Endothelial cell of umbilical vein (primary cell): ENCODE measurements around the gene TROAP. TPM values are rescaled to one million over a fixed set of nuclear protein-coding genes. Genes with fewer than 3 reads are reported as not detected.

Experiments
- BruUV-seq: library from RNA; stranded (reverse); fragments of 400-500 nt; replicated peaks from 2 replicates; lab custom pipeline; 2021; lab: Mats Ljungman, UMichigan
- CTCF ChIA-PET: fragments of 300-600, 350-600 bp; sonication (Branson Sonifier 250); formaldehyde crosslinking; loops from one replicate; lab custom pipeline; 2021; ENCODE audit warnings: antibody characterized with exemption, inconsistent platforms; lab: Charles Lee
- POLR2A ChIA-PET: fragments of 300-600, 350-600 bp; sonication (Branson Sonifier 250); formaldehyde crosslinking; loops from one replicate; lab custom pipeline; 2021; ENCODE audit warnings: antibody characterized with exemption, inconsistent platforms; lab: Charles Lee
- DNase-seq: peaks from one replicate; pipeline ENCODE4 v3.0.0-alpha.2; 2011; ENCODE audit warnings: low read depth, low spot score
- FAIRE-seq: peaks from 2 replicates; lab custom pipeline; 2011; peaks lifted over from hg19 to GRCh38; lab: Jason Lieb, UNC
- H2AFZ ChIP-seq: 2 replicates; pipeline ENCODE4 v1.6.0; 2012; ENCODE audit warnings: low read depth, low read length, control low read depth, inconsistent platforms
- H3K27ac ChIP-seq: 2 replicates; pipeline ENCODE4 v1.5.1; 2011; ENCODE audit warnings: low read depth, mild to moderate bottlenecking, control low read depth, low read length, moderate library complexity; ENCODE audit not compliant: insufficient read depth
- H3K27me3 ChIP-seq, 2 experiments: 2 replicates each; pipeline versions ENCODE4 v1.6.0 to v1.6.1; 2011; ENCODE audit warnings: low read length in 2 of 2, mixed read lengths in 1 of 2; ENCODE audit not compliant: control insufficient read depth in 2 of 2, insufficient read depth in 2 of 2
- H3K36me3 ChIP-seq, 2 experiments: 2 replicates in 1 of 2; 3 replicates in 1 of 2; pipeline ENCODE4 v1.5.1; 2011; ENCODE audit warnings: low read length in 2 of 2, mild to moderate bottlenecking in 1 of 2, moderate library complexity in 1 of 2; ENCODE audit not compliant: control insufficient read depth in 2 of 2, insufficient read depth in 2 of 2; ENCODE audit errors: extremely low read depth in 1 of 2
- H3K4me1 ChIP-seq: 3 replicates; pipeline ENCODE4 v1.5.1; 2011; ENCODE audit warnings: mild to moderate bottlenecking, low read length; ENCODE audit not compliant: control insufficient read depth, insufficient read depth; ENCODE audit errors: extremely low read depth
- H3K4me2 ChIP-seq: 2 replicates; pipeline ENCODE4 v1.6.1; 2011; ENCODE audit warnings: low read length, control low read depth, mixed read lengths; ENCODE audit not compliant: insufficient read depth
- H3K4me3 ChIP-seq, 3 experiments: fragments of 200-600 bp in 1 of 3; sonication (generic), shearing (Covaris generic) in 1 of 3; replicated peaks in 1 of 3; 2 replicates each; pipeline ENCODE4 v1.5.1; 2011 to 2016; ENCODE audit warnings: control low read depth in 3 of 3, low read length in 3 of 3, mild to moderate bottlenecking in 2 of 3, inconsistent platforms in 1 of 3, low read depth in 1 of 3, moderate library complexity in 1 of 3; ENCODE audit not compliant: insufficient read depth in 1 of 3
- H3K79me2 ChIP-seq: 2 replicates; pipeline ENCODE4 v1.6.0; 2012; ENCODE audit warnings: low read length, inconsistent platforms; ENCODE audit not compliant: control insufficient read depth, insufficient read depth
- H3K9ac ChIP-seq: replicated peaks from 2 replicates; pipeline ENCODE3; 2011; ENCODE audit warnings: low read length, control low read depth; ENCODE audit not compliant: insufficient read depth; ENCODE audit errors: extremely low read depth
- H3K9me1 ChIP-seq: replicated peaks from 3 replicates; pipeline ENCODE4 v1.6.0; 2011; ENCODE audit warnings: mild to moderate bottlenecking, low read length; ENCODE audit not compliant: control insufficient read depth, insufficient read depth; ENCODE audit errors: extremely low read depth
- H3K9me3 ChIP-seq: replicated peaks from 2 replicates; pipeline ENCODE4 v1.5.1; 2012; ENCODE audit warnings: low read length, inconsistent platforms; ENCODE audit not compliant: control insufficient read depth, insufficient read depth
- H4K20me1 ChIP-seq: replicated peaks from 2 replicates; pipeline ENCODE3; 2011; ENCODE audit warnings: mild to moderate bottlenecking, low read length; ENCODE audit not compliant: control insufficient read depth, insufficient read depth; ENCODE audit errors: extremely low read depth
- EZH2 ChIP-seq: IDR thresholded peaks from 2 replicates; pipeline ENCODE4 v1.6.1; 2012; ENCODE audit warnings: borderline replicate concordance, low read depth, mild to moderate bottlenecking, moderate library complexity, low read length, inconsistent platforms; ENCODE audit not compliant: severe bottlenecking
- FOS ChIP-seq: IDR thresholded peaks from 2 replicates; pipeline ENCODE4 v1.6.1; 2011; ENCODE audit warnings: mild to moderate bottlenecking, low read length, moderate library complexity, borderline replicate concordance; ENCODE audit not compliant: insufficient read depth
- GATA2 ChIP-seq: IDR thresholded peaks from 2 replicates; pipeline ENCODE4 v1.7.0; 2011; ENCODE audit warnings: low read depth, mild to moderate bottlenecking, moderate library complexity, mixed read lengths, low read length; ENCODE audit not compliant: insufficient read length, insufficient read depth
- JUN ChIP-seq: IDR thresholded peaks from 2 replicates; pipeline ENCODE4 v1.6.1; 2011; ENCODE audit warnings: borderline replicate concordance, low read depth; ENCODE audit not compliant: insufficient read length, insufficient read depth
- MYC ChIP-seq: IDR thresholded peaks from one replicate; pipeline ENCODE4 v1.6.1; 2011; ENCODE audit warnings: mild to moderate bottlenecking, low read depth, low read length
- POLR2A ChIP-seq: IDR thresholded peaks from 2 replicates; pipeline ENCODE4 v1.6.1; 2012; ENCODE audit warnings: low read depth, mild to moderate bottlenecking, control low read depth, low read length
- POLR2AphosphoS5 ChIP-seq: IDR thresholded peaks from 2 replicates; pipeline ENCODE4 v1.6.1; 2012; ENCODE audit warnings: low read depth, mild to moderate bottlenecking, control low read depth, low read length, moderate library complexity; ENCODE audit not compliant: insufficient read depth
- dilution Hi-C: fragments of 300-500 bp; cut with MboI; formaldehyde crosslinking; loops from one replicate; pipeline ENCODE4 v1.15.0; 2019; ENCODE audit warnings: low sequenced_read_pairs; ENCODE audit not compliant: extremely low pct_ligation_motif_present
- intact Hi-C: fragments of 100-400 bp; cut with micrococcal nuclease; formaldehyde crosslinking; loops from one replicate; pipeline ENCODE4 v1.10.0; 2022
- polyA plus RNA-seq, 4 experiments: library from polyadenylated mRNA; depleted of rRNA in 3 of 4; stranded (reverse) in 3 of 4; unstranded in 1 of 4; fragments of >200 nt; gene quantifications; 2 replicates each; pipeline versions ENCODE4 v1.2.1 to v1.2.3, GENCODE V29; 2011 to 2012; ENCODE audit warnings: missing spikeins in 1 of 4
- total RNA-seq: library from RNA; stranded (reverse); gene quantifications from 2 replicates; pipeline ENCODE4 v1.2.3, GENCODE V29; 2021
- TF ChIP-seq, protein P1 (sequence below): IDR thresholded peaks from 2 replicates; pipeline ENCODE4 v1.6.1; 2011; ENCODE audit not compliant: insufficient read depth, insufficient read length
- TF ChIP-seq, protein P2 (sequence below), 2 donors: IDR thresholded peaks; 1 replicate in 1 of 2; 2 replicates in 1 of 2; pipeline ENCODE4 v1.5.1; 2011; ENCODE audit warnings: low read length in 2 of 2, mild to moderate bottlenecking in 2 of 2, moderate library complexity in 2 of 2, control low read depth in 1 of 2, inconsistent platforms in 1 of 2, low read depth in 1 of 2; ENCODE audit not compliant: insufficient read depth in 1 of 2; ENCODE audit errors: extremely low read depth in 1 of 2

The TROAP gene
- total and polyA plus RNA-seq, 2 donors (not counting 3 experiments of a cell fraction or from before 2014, with no cell fraction given): 31.7 to 68.6 TPM

DNA sequence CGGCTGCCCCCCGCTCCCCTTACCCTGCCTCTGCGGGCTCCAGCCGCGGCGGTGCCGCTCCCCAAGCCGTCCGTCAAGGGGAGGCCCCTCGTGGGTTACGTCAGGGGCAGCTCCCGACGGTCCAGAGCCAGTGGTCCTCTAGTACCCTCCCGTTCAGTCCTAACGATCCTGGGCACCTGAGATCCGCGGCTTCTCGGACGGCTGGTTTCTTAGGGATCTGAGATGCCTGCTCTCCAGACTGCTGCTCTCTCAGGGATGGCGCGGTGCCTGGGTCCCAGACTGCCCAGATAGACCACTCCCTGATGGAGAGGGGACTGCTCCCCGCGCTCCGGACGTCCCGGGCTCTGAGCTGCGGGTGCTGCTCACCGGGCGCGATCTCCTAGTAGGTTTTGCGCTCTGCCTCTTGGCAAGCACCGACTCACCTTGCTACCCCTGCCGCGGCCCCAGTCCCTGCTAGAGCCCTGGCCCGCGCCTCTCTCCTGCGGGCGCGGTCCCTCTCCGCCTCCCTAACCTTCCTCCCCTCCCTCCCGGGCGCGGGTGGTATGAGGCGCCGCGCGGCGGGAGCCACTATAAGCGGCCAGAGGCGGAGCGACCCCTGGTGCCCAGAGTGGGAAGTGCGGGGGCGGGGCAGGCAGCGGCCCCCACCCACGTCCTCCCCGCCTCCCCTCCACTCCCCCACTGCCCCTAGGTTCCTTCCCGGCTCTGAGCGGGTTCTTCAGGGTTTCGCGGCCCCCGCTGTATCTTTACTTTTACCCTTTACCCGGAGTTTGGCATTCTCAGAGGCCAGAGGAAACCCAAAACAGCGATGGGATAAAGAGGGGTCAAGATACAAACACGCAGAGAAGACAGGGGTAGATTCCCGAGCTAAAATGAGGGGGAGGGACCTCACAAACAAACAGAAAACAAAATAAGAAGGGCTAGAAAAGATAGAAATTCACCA, 13.9 kb downstream of the TROAP start, which contains the start of gene C1QL4:
Gene C1QL4, minus strand, starts transcription at position 544 of the 940 bp plus-strand sequence. CDS start 711 bp downstream, outside the sequence.
- no peak within 1 kb of the TSS for H3K27ac ChIP-seq
- ChIA-PET POLR2A (interaction anchor here (0.7 kb wide), 1 partner anchor 14 kb away, joined by 3 read pairs; the partner anchor contains the start of gene TROAP), CTCF (interaction anchor here (0.8 to 9.0 kb wide), 5 partner anchors 12 to 244 kb away, joined by 3 to 280 read pairs (median 25); partner anchors contain the start of gene DNAJC22)
- intact Hi-C loops: loop anchor here (1.0 kb wide), 1 partner anchor 49 kb away; no protein-coding TSS in a partner anchor
- peaks cover 59 to 70% of the 10 kb centered on the region in 2 experiments for H3K27me3 ChIP-seq
- H3K9ac ChIP-seq: no peak within 1 kb of the TSS
- peak within 1 kb of the TSS in 1 of 3 experiments; percentile 20 for H3K4me3 ChIP-seq
- FAIRE-seq (peak; percentile 48), DNase-seq (peak; percentile 69)
- H3K9me3 ChIP-seq: no peaks in the 10 kb centered on the region
- H3K79me2 ChIP-seq: no peaks in the 10 kb centered on the region
- H3K36me3 ChIP-seq: no peaks in the 10 kb centered on the region
- H3K9me1 ChIP-seq: no peaks in the 10 kb centered on the region
- no TSS peak for BruUV-seq
- H2AFZ ChIP-seq: peak within 1 kb of the TSS; percentile 75
- peak within 1 kb of the TSS; percentile 28 for H3K4me2 ChIP-seq
- H3K4me1 ChIP-seq: no peaks in the 10 kb centered on the region
- no peaks in the 10 kb centered on the region for H4K20me1 ChIP-seq
- TF ChIP-seq POLR2AphosphoS5 (no peak), POLR2A (no peak), GATA2 (no peak), MYC (no peak), EZH2 (peak; percentile 84), JUN (no peak), FOS (no peak)
- TF ChIP-seq, protein P1, sequence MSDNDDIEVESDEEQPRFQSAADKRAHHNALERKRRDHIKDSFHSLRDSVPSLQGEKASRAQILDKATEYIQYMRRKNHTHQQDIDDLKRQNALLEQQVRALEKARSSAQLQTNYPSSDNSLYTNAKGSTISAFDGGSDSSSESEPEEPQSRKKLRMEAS: no peak
- TF ChIP-seq, protein P2, sequence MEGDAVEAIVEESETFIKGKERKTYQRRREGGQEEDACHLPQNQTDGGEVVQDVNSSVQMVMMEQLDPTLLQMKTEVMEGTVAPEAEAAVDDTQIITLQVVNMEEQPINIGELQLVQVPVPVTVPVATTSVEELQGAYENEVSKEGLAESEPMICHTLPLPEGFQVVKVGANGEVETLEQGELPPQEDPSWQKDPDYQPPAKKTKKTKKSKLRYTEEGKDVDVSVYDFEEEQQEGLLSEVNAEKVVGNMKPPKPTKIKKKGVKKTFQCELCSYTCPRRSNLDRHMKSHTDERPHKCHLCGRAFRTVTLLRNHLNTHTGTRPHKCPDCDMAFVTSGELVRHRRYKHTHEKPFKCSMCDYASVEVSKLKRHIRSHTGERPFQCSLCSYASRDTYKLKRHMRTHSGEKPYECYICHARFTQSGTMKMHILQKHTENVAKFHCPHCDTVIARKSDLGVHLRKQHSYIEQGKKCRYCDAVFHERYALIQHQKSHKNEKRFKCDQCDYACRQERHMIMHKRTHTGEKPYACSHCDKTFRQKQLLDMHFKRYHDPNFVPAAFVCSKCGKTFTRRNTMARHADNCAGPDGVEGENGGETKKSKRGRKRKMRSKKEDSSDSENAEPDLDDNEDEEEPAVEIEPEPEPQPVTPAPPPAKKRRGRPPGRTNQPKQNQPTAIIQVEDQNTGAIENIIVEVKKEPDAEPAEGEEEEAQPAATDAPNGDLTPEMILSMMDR (IDR thresholded peaks at IDR 0.05; ENCODE audit: extremely low read depth in 1 of 2, insufficient read depth in 1 of 2, low read depth in 1 of 2, low read length in 2 of 2): peak; percentile 64 to 97
- dilution Hi-C loops: no loop called here
